NCI-H82 (cell line): ENCODE results near the gene CRYGD.
"Not testable (repeated sequence)": the region's sequence is repeated elsewhere in the genome, so short reads cannot be mapped to it uniquely, and the experiment has no call there.

ENCODE experiments used
- DNase-seq: peaks from one replicate; lab custom pipeline; 2025; lab: John Stamatoyannopoulos, UW

The CRYGD gene

GRCh38 chr2:208124013-208124715, at the start of gene CRYGD:
Gene CRYGD (minus strand): TSS chr2:208124524. CDS start chr2:208124473, 51 bp downstream.
- not testable (repeated sequence) for DNase-seq

- DNase-seq, result no peak
These were observed 47.8 kb upstream of the CRYGD start for GRCh38 chr2:208172125-208172524.

DNA sequence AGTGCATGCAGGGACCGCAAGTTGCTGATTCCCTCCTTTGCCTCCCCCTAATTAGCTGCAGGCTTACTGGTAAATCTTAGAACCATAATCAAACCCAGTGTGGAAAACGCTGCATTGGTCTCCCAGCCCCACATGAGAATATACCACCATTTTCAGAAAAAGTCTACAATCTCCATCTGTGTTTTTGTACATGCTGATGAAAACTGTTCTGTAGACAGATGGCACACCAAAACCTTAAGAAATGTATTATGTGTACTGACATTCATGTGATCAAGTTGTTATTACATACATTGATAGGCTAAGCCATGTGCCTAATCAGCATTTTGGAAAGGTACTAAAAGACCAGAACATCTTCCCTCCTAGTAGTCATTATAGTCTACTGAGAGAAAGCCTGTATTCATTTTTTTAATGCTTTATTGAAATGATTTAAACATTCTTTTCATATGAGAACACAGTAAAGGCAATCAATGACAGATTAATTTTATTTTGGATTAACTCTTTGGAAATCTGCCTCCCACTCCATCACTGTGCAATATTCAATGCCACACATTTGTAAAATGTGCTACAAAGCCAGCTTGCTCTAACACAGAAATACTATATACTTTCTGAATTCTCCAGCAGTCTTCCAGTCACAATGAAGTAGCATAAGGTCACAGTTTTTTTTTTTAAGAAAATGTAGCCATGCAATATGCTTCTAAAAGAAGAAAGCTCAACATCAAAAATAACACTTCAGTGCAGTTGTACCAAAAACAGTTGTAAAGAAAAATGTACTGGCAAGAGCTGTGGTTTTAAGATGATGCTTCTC, 40.8 kb upstream of the CRYGD start:
- DNase-seq, result no peak

- DNase-seq, result no peak
These were observed 39.2 kb upstream of the CRYGD start, which contains the start of gene CRYGA for GRCh38 chr2:208163489-208163888. Gene CRYGA (minus strand): TSS chr2:208163589. CDS start chr2:208163556, 33 bp downstream.

DNA sequence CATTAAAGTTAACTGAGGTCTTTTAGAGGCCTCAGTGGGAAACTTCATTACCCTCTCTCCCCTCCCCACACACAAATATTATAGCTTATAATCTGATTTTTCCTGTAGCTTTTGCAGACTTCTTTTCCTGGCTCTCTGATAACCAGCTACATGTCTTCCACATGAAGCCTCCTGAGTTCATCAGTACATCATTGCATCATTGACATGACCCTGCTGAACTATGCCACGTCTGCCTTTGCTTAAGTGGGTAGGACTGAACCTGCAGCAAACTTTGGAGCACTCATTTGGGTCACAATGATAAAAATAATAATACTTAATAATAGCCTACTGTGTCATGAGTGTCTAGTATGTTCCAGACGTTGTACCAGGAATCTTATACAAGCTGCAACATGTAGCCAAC, 32.1 kb upstream of the CRYGD start:
- DNase-seq, result no peak

- no peak for DNase-seq
These were observed 28.8 kb upstream of the CRYGD start for GRCh38 chr2:208153156-208153555.

DNA sequence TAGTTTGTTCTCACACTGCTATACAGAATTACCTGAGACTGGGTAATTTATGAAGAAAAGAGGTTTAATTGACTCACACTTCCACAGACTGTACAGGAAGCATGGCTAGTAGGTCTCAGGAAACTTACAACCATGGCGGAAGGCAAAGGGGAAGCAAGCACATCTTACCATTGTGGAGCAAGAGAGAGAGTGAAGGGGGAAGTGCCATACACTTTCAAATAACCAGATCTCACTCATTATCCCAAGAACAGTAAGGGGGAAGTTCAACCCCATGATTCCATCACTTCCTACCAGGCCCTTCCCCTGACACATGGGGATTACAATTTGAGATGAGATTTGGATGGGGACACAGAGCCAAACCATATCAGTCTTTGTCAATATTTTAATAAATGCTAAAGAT, 26.6 kb upstream of the CRYGD start:
- DNase-seq, result no peak

DNA sequence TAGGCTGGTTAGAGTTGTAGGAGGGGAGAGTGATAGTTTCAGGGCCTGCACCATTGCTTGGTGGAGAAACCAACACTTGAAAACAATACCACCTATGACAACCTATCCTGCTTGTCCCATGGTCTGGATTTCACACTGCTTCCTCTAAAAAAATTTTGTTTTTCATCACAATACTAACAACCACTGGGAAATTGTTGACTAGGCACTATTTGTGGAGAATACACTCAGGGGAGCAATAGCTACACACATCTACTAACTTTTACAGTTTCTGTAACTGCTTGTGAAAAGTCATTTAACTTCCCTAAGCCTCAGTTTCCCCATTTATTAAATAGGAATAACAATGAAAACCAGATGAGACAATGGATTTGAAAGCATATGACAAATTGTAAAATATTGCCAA, 25.8 kb upstream of the CRYGD start:
- no peak for DNase-seq

DNA sequence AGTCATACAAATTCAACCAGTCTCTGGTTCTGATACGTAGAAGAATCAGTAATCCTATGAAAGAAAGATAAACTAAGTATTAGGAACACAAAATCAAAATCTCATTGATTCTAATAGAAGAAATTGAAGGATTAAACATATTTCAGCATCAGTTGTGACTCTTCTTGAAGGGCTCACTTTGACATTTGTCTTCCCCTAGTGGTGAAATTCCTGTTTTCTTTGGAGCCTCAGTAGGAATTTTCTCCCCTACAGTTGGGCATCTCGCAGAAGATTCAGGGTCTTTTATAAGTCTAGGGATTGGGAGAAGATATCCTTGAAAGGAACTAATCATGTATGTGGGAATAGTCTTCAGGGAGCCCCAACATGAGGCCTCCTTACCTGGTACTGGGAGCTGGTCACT, 24.5 kb upstream of the CRYGD start:
- DNase-seq, result peak; percentile 23

GRCh38 chr2:208147759-208148158, 23.4 kb upstream of the CRYGD start:
- DNase-seq, result no peak

DNA sequence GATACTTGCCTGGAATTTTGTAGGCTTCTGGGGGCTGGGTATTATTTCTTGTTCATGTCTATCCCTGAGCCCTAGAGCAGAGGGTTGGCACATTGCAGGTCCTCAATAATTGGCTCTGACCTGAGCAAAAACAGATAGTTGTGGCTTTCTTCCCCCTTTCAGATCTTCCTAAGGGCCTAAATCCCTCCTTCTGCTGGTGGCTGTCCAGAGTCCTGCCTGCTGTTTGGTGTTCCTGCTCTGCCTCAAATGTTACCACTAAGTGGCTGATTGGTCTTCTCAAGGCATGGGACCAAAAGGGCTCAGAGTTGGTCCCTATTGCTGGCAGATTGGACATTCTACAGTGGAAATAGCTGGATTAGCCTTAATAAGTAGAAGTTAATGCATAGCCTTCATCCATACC, 22.7 kb upstream of the CRYGD start:
- DNase-seq, result no peak

- DNase-seq, result no peak
These were observed 21.7 kb upstream of the CRYGD start, which contains the start of gene CRYGB for GRCh38 chr2:208146006-208146405. Gene CRYGB (minus strand): TSS chr2:208146158. CDS start chr2:208146120, 38 bp downstream.

DNA sequence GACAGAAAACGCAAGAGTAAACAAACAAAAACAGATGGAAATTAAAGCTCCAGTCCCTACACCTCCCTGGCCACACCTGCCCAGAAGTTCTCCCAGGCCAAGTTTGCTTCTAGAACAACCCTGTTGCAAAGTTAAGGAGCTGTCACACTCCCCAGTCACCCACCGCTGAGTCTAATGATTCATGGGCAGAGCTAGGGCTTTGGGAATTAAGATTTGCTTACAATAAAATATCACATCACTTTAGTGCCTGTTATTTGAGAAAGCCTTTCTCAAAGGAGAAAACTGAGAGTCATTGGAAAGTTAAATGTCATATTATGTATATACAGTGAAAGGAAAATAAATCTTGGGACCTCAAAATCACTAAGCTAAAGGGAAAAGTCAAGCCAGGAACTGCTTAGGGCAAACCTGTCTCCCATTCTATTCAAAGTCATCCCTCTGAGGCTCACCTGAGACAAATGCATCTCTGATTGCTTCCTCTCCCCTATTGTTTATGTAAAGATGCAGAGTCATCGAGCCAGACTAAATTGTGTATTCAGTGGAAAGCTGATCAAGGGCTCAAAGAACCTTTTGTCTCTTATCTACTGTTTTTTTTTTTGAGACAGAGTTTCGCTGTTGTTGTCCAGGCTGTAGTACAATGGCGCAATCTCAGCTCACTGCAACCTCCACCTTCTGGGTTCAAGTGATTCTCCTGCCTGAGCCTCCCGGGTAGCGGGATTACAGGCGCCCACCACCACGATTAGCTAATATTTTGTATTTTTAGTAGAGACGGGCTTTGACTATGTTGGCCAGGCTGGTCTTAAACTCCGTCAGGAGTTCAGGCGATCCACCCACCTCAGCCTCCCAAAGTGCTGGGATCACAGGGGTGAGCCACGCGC, 18.8 kb upstream of the CRYGD start:
- no peak for DNase-seq

- no peak for DNase-seq
These were observed 18.1 kb upstream of the CRYGD start for GRCh38 chr2:208142240-208142924.

GRCh38 chr2:208139447-208139846, 15.1 kb upstream of the CRYGD start:
- DNase-seq, result no peak

GRCh38 chr2:208138334-208138733, 14.0 kb upstream of the CRYGD start:
- DNase-seq, result not testable (repeated sequence)

DNA sequence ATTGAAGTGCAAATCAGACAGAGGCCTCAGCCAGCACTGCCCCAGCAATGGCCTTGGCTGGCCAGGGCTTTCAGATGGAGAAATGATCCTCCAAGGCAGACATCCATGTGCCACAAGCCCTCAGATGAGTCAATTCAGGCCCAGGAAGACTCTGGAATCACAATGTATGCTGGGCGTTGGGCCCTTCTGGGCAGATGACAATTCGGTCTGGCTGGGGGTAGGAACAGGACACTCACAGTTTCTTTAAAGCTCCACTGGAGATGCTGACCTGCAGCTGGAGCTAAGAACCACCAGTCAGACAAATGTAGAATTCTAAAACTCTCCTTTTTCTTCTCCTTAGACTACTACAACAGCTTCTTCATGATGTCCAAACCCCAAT, 12.4 kb upstream of the CRYGD start:
- no peak for DNase-seq

- no peak for DNase-seq
These were observed 11.7 kb upstream of the CRYGD start for GRCh38 chr2:208135794-208136715.

- DNase-seq, result peak; percentile 19
These were observed 10.7 kb upstream of the CRYGD start for GRCh38 chr2:208134928-208135586.

DNA sequence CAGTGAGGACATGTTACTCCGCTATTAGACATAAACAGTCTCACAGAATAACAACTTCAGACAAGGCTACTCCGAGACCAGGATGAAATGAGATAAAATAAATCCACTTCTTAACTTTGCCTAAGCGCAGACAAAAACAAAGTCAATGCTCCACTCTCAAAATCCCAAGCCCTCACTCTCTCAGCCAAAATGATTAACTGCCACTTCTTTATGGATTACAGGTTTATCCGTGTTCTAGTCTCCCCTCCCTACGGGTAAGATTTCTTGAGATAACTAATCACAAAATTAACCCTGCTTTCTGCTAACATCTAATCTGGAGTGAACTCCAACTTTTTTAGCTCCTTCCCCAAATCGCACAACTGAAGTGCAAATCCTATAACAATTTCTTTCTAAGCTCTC, 6.4 kb upstream of the CRYGD start:
- DNase-seq, result peak; percentile 89
